Body of pancreas (tissue), 4 donors: ENCODE measurements around the gene MMS22L. TPM values are rescaled to one million over a fixed set of nuclear protein-coding genes. Genes with fewer than 3 reads are reported as not detected.

Experiments used
- ATAC-seq: fragments of 150-250 bp; one replicate; pipeline ENCODE4 v1.9.1; 2016
- DNase-seq, 4 donors: peaks; one replicate each; pipeline ENCODE4 v3.0.0-alpha.2; 2019
- H3K27ac ChIP-seq, 4 donors: fragments of 200-600 bp; sonication (generic); 1 replicate in 3 of 4; 2 replicates in 1 of 4; pipeline versions ENCODE4 v1.5.1 to v1.6.1; 2016 to 2019; ENCODE audit warnings: mild to moderate bottlenecking in 1 of 4, mixed read lengths in 1 of 4, moderate library complexity in 1 of 4
- H3K27me3 ChIP-seq, 2 donors: fragments of 200-600 bp; sonication (generic); one replicate each; pipeline ENCODE4 v1.6.0; 2016; ENCODE audit warnings: mild to moderate bottlenecking in 1 of 2
- H3K36me3 ChIP-seq, 2 donors: fragments of 200-600 bp; sonication (generic); replicated peaks in 1 of 2; 2 replicates each; pipeline ENCODE4 v1.5.1; 2016; ENCODE audit warnings: low read depth in 2 of 2; ENCODE audit not compliant: insufficient read depth in 1 of 2
- H3K4me1 ChIP-seq: fragments of 200-600 bp; sonication (generic); one replicate; pipeline ENCODE4 v1.6.0; 2016
- H3K4me3 ChIP-seq, 2 donors: fragments of 200-600 bp; sonication (generic); 1 replicate in 1 of 2; 2 replicates in 1 of 2; pipeline ENCODE4 v1.5.1; 2016 to 2019
- H3K9me3 ChIP-seq, 3 donors: fragments of 200-600 bp; sonication (generic); 1 replicate in 2 of 3; 2 replicates in 1 of 3; pipeline ENCODE4 v1.5.1; 2016
- POLR2A ChIP-seq, 3 donors: fragments of 450-650 bp; IDR thresholded peaks; one replicate each; pipeline ENCODE4 v1.6.1; 2016; ENCODE audit warnings: antibody characterized with exemption in 3 of 3, mild to moderate bottlenecking in 2 of 3
- WGBS, 2 donors: methylation state at CpG; one replicate each; pipeline ENCODE4 v1.1.5; 2017; 5-methylcytosine and 5-hydroxymethylcytosine counted together
- intact Hi-C: fragments of 100-400 bp; cut with DNase I; formaldehyde crosslinking; loops from one replicate; pipeline ENCODE4 v1.15.1; 2023
- total RNA-seq, 2 donors: library from RNA; depleted of rRNA; stranded (reverse); fragments of >200 nt; gene quantifications; one replicate each; pipeline ENCODE4 v1.1.0, GENCODE V29; 2016
- TF ChIP-seq, protein P1 (sequence below), 7 experiments: fragments of 450-650 bp in 4 of 7; fragments of 200-600 bp in 3 of 7; sonication (generic) in 3 of 7; IDR thresholded peaks; one replicate each; pipeline ENCODE4 v1.5.1; 2016 to 2019; ENCODE audit warnings: antibody characterized with exemption in 7 of 7

MMS22L gene
- total RNA-seq, 2 donors from 2014 or later: 7.3 to 8.3 TPM

DNA sequence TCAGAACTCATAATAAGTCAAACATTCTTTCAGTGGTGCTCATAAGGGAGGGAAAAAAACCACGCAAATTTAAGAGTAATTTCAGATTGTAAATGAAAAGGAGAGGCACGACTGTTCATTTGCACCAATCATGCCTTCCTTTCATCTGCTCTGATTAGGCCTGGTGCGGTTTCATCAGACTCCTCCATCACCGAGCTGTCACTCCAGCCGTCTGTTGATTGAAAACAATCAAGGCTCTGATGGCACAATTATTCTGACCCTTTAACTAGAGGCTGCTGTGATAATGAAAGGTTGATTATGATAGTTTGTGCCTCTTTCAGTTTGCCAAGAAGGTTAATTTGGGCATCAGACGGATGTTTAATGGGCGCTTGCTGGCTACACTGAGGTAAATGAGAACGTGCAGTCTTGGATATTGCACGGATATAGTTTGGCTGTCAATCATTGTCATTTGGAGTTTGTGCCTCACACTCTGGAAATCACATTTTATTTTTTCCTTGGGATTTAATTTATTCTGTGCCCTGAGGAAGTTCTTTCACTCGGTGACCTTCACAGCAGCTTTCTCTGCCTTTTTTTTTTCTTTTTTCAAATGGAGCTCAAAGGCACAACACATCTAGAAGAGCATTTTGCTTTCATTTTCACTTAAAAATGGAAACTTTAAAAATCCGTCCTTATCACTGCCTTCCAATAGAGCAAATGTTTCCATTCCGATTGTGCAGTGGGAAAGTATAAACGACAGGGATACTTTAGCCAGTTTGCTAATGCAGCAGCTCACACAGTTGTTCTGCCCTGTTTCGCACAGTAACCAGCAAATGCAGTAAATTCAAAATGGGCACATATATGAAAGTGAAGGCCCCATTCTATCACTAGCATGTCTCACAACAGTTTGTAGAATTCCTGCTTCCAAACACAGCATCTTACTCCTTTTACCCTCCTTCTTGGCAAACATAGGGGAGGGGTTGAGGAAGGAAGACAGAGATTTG is 185.7 kb downstream of the MMS22L start:
- no peak overlapping the region for H3K4me3 ChIP-seq
- 64 to 70% methylated on average over 14 of the region's 14 CpGs for WGBS, 2 donors
- TF ChIP-seq, protein P1, sequence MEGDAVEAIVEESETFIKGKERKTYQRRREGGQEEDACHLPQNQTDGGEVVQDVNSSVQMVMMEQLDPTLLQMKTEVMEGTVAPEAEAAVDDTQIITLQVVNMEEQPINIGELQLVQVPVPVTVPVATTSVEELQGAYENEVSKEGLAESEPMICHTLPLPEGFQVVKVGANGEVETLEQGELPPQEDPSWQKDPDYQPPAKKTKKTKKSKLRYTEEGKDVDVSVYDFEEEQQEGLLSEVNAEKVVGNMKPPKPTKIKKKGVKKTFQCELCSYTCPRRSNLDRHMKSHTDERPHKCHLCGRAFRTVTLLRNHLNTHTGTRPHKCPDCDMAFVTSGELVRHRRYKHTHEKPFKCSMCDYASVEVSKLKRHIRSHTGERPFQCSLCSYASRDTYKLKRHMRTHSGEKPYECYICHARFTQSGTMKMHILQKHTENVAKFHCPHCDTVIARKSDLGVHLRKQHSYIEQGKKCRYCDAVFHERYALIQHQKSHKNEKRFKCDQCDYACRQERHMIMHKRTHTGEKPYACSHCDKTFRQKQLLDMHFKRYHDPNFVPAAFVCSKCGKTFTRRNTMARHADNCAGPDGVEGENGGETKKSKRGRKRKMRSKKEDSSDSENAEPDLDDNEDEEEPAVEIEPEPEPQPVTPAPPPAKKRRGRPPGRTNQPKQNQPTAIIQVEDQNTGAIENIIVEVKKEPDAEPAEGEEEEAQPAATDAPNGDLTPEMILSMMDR (IDR thresholded peaks at IDR 0.05): no peak
- TF ChIP-seq POLR2A (IDR thresholded peaks at IDR 0.05): no peak

DNA sequence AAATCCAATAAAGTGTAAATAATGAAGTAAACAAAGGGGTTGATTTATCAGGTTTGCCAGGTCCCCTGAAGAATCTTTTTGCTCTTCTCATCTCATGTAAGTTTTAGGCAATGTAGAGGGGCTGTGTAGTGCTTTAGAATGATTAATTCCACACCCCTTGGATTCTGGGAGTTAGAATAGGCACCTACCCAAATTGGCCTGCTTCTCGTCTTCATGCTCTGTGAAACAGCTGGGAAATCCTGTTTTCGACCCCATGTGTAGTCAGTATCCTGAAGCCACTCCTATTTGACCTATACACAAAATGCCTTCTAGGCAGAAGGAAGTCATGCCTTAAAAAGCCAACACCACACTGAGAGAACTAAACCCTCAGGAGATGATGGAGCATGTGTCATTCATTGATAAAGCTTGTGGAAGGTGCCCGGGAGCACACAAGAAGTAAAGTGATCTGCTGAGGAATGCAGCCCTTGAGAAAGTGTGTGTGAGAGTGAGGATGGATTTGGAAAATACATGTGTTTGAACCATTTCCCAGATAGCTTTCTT is 187.6 kb downstream of the MMS22L start:
- H3K4me3 ChIP-seq: no peak overlapping the region
- ATAC-seq: no peak
- intact Hi-C loops: no loop called here

More for the DNA sequence above, 185.7 kb downstream of the MMS22L start:
- H3K36me3 ChIP-seq: no peaks in the 10 kb centered on the region
- intact Hi-C loops: no loop called here
- ATAC-seq (no peak), DNase-seq (no peak)
- no peaks in the 10 kb centered on the region for H3K4me1 ChIP-seq
- no peaks in the 10 kb centered on the region for H3K9me3 ChIP-seq
- H3K27ac ChIP-seq: no peak overlapping the region
- no peaks in the 10 kb centered on the region for H3K27me3 ChIP-seq

GRCh38 chr6:97094376-97094775 is 188.6 kb downstream of the MMS22L start:
- no peaks in the 10 kb centered on the region for H3K9me3 ChIP-seq
- H3K27me3 ChIP-seq: no peaks in the 10 kb centered on the region
- no peak overlapping the region for H3K4me3 ChIP-seq
- no peak for DNase-seq
- H3K4me1 ChIP-seq: no peaks in the 10 kb centered on the region
- no peak overlapping the region for H3K27ac ChIP-seq
- no peak for TF ChIP-seq POLR2A (IDR thresholded peaks at IDR 0.05)
- TF ChIP-seq, protein P1 (IDR thresholded peaks at IDR 0.05): no peak
- no peaks in the 10 kb centered on the region for H3K36me3 ChIP-seq
- ATAC-seq: no peak
- WGBS, 2 donors: 96 to 98% methylated on average over 2 of the region's 2 CpGs
- intact Hi-C loops: no loop called here

More for the DNA sequence above, 187.6 kb downstream of the MMS22L start:
- TF ChIP-seq, protein P1 (IDR thresholded peaks at IDR 0.05): no peak
- TF ChIP-seq POLR2A (IDR thresholded peaks at IDR 0.05): no peak
- no peak for DNase-seq
- Histone ChIP-seq H3K27ac (no peak overlapping the region), H3K27me3 (no peaks in the 10 kb centered on the region), H3K36me3 (no peaks in the 10 kb centered on the region), H3K4me1 (no peaks in the 10 kb centered on the region), H3K9me3 (no peaks in the 10 kb centered on the region)
- WGBS, 2 donors: 62 to 80% methylated on average over 3 of the region's 3 CpGs

DNA sequence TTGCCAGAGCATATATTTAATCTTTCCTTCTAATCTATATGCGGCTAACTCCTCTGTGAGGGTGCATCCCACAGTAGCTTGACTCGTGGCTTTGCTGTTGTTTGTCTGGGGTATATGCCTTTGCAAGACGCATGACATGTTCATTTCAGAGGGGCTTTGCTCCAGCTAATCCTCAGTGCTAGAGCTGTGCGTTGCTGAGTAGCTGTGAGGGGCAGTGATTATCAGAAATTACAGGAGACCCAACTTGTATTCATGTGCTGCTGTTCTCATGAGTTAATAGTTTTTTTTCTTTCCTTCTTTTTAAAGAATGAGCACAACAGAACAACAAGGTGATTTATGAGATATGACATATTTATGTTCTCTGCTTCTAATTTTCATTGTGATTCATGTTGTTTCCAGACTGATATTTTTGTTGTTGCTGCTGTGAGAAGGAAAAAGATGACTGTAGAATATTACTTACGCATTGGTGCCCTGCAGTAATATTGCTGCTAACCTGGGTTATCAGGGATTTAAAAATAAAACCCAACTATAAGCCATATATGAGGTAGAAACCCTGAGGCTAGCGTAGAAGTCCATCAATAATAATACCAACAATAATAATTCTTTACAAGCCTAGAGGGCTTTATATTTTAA is 190.2 kb downstream of the MMS22L start:
- Histone ChIP-seq H3K27ac (no peak overlapping the region), H3K4me1 (no peaks in the 10 kb centered on the region), H3K4me3 (no peak overlapping the region), H3K9me3 (no peaks in the 10 kb centered on the region), H3K36me3 (no peaks in the 10 kb centered on the region), H3K27me3 (no peaks in the 10 kb centered on the region)
- ATAC-seq (no peak), DNase-seq (no peak)
- no peak for TF ChIP-seq POLR2A (IDR thresholded peaks at IDR 0.05)
- TF ChIP-seq, protein P1 (IDR thresholded peaks at IDR 0.05): no peak
- intact Hi-C loops: no loop called here
- 72 to 83% methylated on average over 6 of the region's 6 CpGs for WGBS, 2 donors
